ENCODE results near the gene ZMYND8. TPM values are rescaled to one million over a fixed set of nuclear protein-coding genes. Genes with fewer than 3 reads are reported as not detected.
"Not testable (repeated sequence)": the region's sequence is repeated elsewhere in the genome, so short reads cannot be mapped to it uniquely, and the experiment has no call there.

Gene ZMYND8
- total and polyA plus RNA-seq, 4 donors, result 14.2 to 46.4 (median 30.1) TPM

DNA sequence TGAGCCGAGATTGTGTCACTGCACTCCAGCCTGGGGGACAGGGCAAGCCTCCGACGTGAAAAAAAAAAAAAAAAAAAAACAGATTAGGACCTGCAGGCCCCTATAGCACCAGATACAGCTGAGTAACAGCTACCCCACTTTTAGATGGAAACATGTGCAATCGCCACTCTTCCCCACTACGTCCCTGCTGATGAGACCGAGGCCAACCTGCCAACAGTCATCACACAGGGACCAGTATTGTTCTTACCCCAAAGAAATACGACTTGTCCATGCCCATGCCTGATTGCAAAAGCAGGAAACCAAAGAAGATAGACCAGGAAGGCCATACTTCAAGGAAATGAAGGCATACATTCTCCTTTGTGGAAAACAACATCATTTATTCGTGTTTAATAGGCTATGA is 45.8 kb downstream of the ZMYND8 start:
- WGBS, 2 donors, result 75 to 84% methylated on average over 8 of the region's 8 CpGs
- H3K4me1 ChIP-seq (ENCODE audit: control insufficient read depth in 5 of 5, insufficient read depth in 5 of 5, low read length in 5 of 5), result peaks cover 4 to 11% (median 9%) of the 10 kb centered on the region in 5 donors

DNA sequence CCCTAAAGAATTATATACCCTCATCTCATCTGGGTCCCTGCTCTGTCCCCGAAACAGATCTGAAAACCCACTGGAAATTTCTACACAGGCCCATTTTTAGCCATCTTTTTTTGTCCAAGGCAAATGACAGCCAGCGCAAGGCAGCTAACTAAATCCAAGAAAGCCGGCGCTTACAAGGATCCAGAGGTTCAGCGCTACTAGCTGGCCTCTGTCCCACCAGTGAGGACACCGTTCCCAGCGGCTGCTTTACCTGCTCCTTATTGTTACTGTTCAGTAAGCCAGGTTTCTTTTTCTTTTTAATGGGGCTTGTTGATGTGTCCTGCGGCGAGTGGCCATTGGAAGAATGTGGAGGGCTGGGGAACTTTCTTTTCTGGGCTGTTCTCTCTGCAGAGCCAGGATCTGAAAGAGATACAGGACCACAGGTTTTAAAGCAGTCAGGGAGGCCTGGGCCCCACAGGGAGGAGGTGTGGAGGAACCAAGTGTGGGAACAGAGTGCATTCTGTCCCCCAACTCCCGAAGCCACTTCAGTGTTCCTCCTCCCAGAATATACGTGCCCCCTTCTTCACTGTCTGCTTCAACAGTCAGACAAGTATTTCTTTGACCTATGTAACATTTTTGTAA is 46.6 kb downstream of the ZMYND8 start:
- Histone ChIP-seq H3K9me3 (ENCODE audit: control insufficient read depth in 4 of 4, insufficient read depth in 3 of 4, low read length in 3 of 4) (no peaks in the 10 kb centered on the region), H3K27me3 (ENCODE audit: control insufficient read depth in 3 of 3, insufficient read depth in 3 of 3, low read length in 2 of 3) (no peaks in the 10 kb centered on the region), H3K4me1 (ENCODE audit: control insufficient read depth in 5 of 5, insufficient read depth in 5 of 5, low read length in 5 of 5) (peaks cover 0 to 10% (median under 1%) of the 10 kb centered on the region in 5 donors), H3K9ac (ENCODE audit: insufficient read depth in 1 of 2, low read length in 2 of 2) (no peak overlapping the region), H3K27ac (ENCODE audit: low read depth in 1 of 2, low read length in 1 of 2) (peak overlapping the region; percentile 10 to 56), H3K4me3 (no peak overlapping the region), H3K36me3 (ENCODE audit: control insufficient read depth in 4 of 4, insufficient read depth in 4 of 4, low read length in 4 of 4) (peaks cover 0 to 19% (median 10%) of the 10 kb centered on the region in 4 donors)
- no peak for ATAC-seq (ENCODE audit: insufficient read depth, low FRiP score)
- 78 to 88% methylated on average over 11 of the region's 11 CpGs for WGBS, 2 donors
- no peak for DNase-seq
- TF ChIP-seq, protein P1, sequence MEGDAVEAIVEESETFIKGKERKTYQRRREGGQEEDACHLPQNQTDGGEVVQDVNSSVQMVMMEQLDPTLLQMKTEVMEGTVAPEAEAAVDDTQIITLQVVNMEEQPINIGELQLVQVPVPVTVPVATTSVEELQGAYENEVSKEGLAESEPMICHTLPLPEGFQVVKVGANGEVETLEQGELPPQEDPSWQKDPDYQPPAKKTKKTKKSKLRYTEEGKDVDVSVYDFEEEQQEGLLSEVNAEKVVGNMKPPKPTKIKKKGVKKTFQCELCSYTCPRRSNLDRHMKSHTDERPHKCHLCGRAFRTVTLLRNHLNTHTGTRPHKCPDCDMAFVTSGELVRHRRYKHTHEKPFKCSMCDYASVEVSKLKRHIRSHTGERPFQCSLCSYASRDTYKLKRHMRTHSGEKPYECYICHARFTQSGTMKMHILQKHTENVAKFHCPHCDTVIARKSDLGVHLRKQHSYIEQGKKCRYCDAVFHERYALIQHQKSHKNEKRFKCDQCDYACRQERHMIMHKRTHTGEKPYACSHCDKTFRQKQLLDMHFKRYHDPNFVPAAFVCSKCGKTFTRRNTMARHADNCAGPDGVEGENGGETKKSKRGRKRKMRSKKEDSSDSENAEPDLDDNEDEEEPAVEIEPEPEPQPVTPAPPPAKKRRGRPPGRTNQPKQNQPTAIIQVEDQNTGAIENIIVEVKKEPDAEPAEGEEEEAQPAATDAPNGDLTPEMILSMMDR (IDR thresholded peaks at IDR 0.05; ENCODE audit: control extremely low read depth, extremely low read depth), result no peak

More for the DNA sequence above, 45.8 kb downstream of the ZMYND8 start:
- H3K9me3 ChIP-seq (ENCODE audit: control insufficient read depth in 4 of 4, insufficient read depth in 3 of 4, low read length in 3 of 4), result no peaks in the 10 kb centered on the region
- H3K27me3 ChIP-seq (ENCODE audit: control insufficient read depth in 3 of 3, insufficient read depth in 3 of 3, low read length in 2 of 3), result no peaks in the 10 kb centered on the region
- peaks cover 0 to 19% (median 10%) of the 10 kb centered on the region in 4 donors for H3K36me3 ChIP-seq (ENCODE audit: control insufficient read depth in 4 of 4, insufficient read depth in 4 of 4, low read length in 4 of 4)
- no peak overlapping the region for H3K4me3 ChIP-seq
- DNase-seq (no peak), ATAC-seq (ENCODE audit: insufficient read depth, low FRiP score) (no peak)
- TF ChIP-seq, protein P1 (IDR thresholded peaks at IDR 0.05; ENCODE audit: control extremely low read depth, extremely low read depth), result no peak
- peak overlapping the region; percentile 7 to 24 for H3K27ac ChIP-seq (ENCODE audit: low read depth in 1 of 2, low read length in 1 of 2)
- H3K9ac ChIP-seq (ENCODE audit: insufficient read depth in 1 of 2, low read length in 2 of 2), result no peak overlapping the region

DNA sequence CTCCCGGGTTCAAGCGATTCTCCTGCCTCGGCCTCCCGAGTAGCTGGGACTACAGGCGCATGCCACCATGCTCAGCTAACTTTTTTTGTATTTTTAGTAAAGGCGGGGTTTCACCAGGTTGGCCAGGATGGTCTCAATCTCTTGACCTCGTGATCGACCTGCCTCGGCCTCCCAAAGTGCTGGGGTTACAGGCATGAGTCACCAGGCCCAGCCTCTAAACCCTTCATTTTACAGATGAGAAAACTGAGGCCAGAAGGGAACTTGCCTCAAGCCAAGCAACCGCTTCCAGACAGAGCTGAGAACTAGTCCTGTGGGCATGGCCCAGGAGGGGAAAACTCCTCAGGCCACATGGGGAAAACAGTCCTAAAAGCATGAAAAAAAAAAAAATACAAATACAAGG is 47.1 kb downstream of the ZMYND8 start:
- H3K27me3 ChIP-seq (ENCODE audit: control insufficient read depth in 3 of 3, insufficient read depth in 3 of 3, low read length in 2 of 3), result no peaks in the 10 kb centered on the region
- WGBS, 2 donors, result 95 to 96% methylated on average over 10 of the region's 10 CpGs
- TF ChIP-seq, protein P1 (IDR thresholded peaks at IDR 0.05; ENCODE audit: control extremely low read depth, extremely low read depth), result no peak
- peaks cover under 1 to 11% (median 3%) of the 10 kb centered on the region in 5 donors for H3K4me1 ChIP-seq (ENCODE audit: control insufficient read depth in 5 of 5, insufficient read depth in 5 of 5, low read length in 5 of 5)
- H3K9ac ChIP-seq (ENCODE audit: insufficient read depth in 1 of 2, low read length in 2 of 2), result no peak overlapping the region
- no peak overlapping the region for H3K27ac ChIP-seq (ENCODE audit: low read depth in 1 of 2, low read length in 1 of 2)
- DNase-seq, result no peak
- no peak overlapping the region for H3K4me3 ChIP-seq
- H3K9me3 ChIP-seq (ENCODE audit: control insufficient read depth in 4 of 4, insufficient read depth in 3 of 4, low read length in 3 of 4), result no peaks in the 10 kb centered on the region
- peaks cover 0 to 22% (median 10%) of the 10 kb centered on the region in 4 donors for H3K36me3 ChIP-seq (ENCODE audit: control insufficient read depth in 4 of 4, insufficient read depth in 4 of 4, low read length in 4 of 4)
- no peak for ATAC-seq (ENCODE audit: insufficient read depth, low FRiP score)

DNA sequence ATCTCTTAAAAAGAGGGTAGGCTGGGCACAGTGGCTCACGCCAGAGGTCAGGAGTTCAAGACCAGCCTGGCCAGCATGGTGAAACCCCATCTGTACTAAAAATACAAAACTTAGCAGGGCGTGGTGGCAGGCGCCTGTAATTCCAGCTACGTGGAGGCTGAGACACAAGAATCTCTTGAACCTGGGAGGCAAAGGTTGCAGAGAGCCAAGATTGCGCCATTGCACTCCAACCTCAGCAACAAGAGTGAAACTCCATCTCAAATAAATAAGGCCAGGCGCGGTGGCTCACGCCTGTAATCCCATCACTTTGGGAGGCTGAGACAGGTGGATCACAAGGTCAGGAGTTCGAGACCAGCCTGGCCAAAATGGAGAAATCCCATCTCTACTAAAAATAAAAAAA is 48.9 kb downstream of the ZMYND8 start:
- WGBS, 2 donors, result 96 to 97% methylated on average over 9 of the region's 9 CpGs

More for the DNA sequence above, 48.9 kb downstream of the ZMYND8 start:
- H3K27ac ChIP-seq (ENCODE audit: low read depth in 1 of 2, low read length in 1 of 2); H3K9ac ChIP-seq (ENCODE audit: insufficient read depth in 1 of 2, low read length in 2 of 2); H3K9me3 ChIP-seq (ENCODE audit: control insufficient read depth in 4 of 4, insufficient read depth in 3 of 4, low read length in 3 of 4); ATAC-seq (ENCODE audit: insufficient read depth, low FRiP score); H3K27me3 ChIP-seq (ENCODE audit: control insufficient read depth in 3 of 3, insufficient read depth in 3 of 3, low read length in 2 of 3); DNase-seq; H3K4me3 ChIP-seq: not testable (repeated sequence)
- Histone ChIP-seq H3K36me3 (ENCODE audit: control insufficient read depth in 4 of 4, insufficient read depth in 4 of 4, low read length in 4 of 4) (peaks cover 4 to 22% (median 14%) of the 10 kb centered on the region in 4 donors), H3K4me1 (ENCODE audit: control insufficient read depth in 5 of 5, insufficient read depth in 5 of 5, low read length in 5 of 5) (peaks cover 5 to 15% (median 11%) of the 10 kb centered on the region in 5 donors)
